Skeletal muscle tissue (tissue), 4 donors: ENCODE results near the gene SIN3A. TPM values are rescaled to one million over a fixed set of nuclear protein-coding genes. Genes with fewer than 3 reads are reported as not detected.

Experiments
- H3K27ac ChIP-seq: one replicate; pipeline ENCODE4 v1.7.0; 2013; ENCODE audit warnings: mild to moderate bottlenecking, low read depth, low read length, inconsistent platforms
- H3K27me3 ChIP-seq, 3 donors: one replicate each; pipeline ENCODE4 v1.7.0; 2013; ENCODE audit warnings: low read length in 3 of 3; ENCODE audit not compliant: control insufficient read depth in 3 of 3, insufficient read depth in 3 of 3
- H3K36me3 ChIP-seq, 3 donors: one replicate each; pipeline ENCODE4 v1.7.0; 2013; ENCODE audit warnings: low read length in 3 of 3; ENCODE audit not compliant: control insufficient read depth in 3 of 3, insufficient read depth in 3 of 3
- H3K4me1 ChIP-seq, 3 donors: one replicate each; pipeline ENCODE4 v1.7.0; 2013; ENCODE audit warnings: low read length in 3 of 3, mild to moderate bottlenecking in 3 of 3; ENCODE audit not compliant: control insufficient read depth in 3 of 3, insufficient read depth in 3 of 3
- H3K4me3 ChIP-seq, 3 donors: one replicate each; pipeline ENCODE4 v1.7.0; 2013; ENCODE audit warnings: low read length in 3 of 3
- H3K9ac ChIP-seq, 3 donors: one replicate each; pipeline ENCODE4 v1.7.0; 2013; ENCODE audit warnings: low read length in 3 of 3, mild to moderate bottlenecking in 3 of 3, moderate library complexity in 2 of 3, low read depth in 1 of 3
- H3K9me3 ChIP-seq, 3 donors: one replicate each; pipeline ENCODE4 v1.7.0; 2013; ENCODE audit warnings: low read length in 3 of 3; ENCODE audit not compliant: control insufficient read depth in 3 of 3
- total RNA-seq: library from RNA; depleted of rRNA; stranded (reverse); fragments of >200 nt; gene quantifications from one replicate; pipeline ENCODE4 v1.2.3, GENCODE V29; 2014
- donor health status: Osteomylitis.

The SIN3A gene
- total RNA-seq, 1 donor from 2014 or later: 40.7 TPM

GRCh38 chr15:75360856-75361255 lies 90.6 kb downstream of the SIN3A start:
- no peak overlapping the region for H3K9ac ChIP-seq
- no peaks in the 10 kb centered on the region for H3K4me1 ChIP-seq
- H3K27me3 ChIP-seq: no peaks in the 10 kb centered on the region
- H3K9me3 ChIP-seq: no peaks in the 10 kb centered on the region
- H3K36me3 ChIP-seq: peaks cover 69 to 87% (median 79%) of the 10 kb centered on the region in 3 donors
- no peak overlapping the region for H3K27ac ChIP-seq
- H3K4me3 ChIP-seq: no peak overlapping the region

DNA sequence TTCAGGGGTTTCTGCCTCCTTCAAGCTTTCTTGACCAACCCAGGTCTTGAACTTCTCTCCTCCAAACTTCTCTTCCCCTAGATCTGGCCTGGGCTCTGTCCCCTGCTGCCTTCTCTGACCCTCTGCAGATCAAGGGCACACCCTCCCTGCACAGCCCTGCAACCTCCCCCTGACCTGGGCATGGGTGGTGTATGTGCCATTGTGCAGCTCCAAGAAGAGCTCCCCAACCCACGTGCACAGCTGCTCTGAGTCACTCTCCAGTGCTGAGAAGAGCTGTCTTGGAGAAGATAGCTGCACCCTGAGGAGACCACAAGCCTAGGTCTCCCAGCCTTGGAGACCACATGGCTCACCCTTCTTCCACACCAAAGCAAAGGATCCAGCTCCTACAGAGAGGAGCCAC lies 91.1 kb downstream of the SIN3A start:
- no peak overlapping the region for H3K27ac ChIP-seq
- peaks cover 67 to 84% (median 78%) of the 10 kb centered on the region in 3 donors for H3K36me3 ChIP-seq
- H3K9ac ChIP-seq: no peak overlapping the region

DNA sequence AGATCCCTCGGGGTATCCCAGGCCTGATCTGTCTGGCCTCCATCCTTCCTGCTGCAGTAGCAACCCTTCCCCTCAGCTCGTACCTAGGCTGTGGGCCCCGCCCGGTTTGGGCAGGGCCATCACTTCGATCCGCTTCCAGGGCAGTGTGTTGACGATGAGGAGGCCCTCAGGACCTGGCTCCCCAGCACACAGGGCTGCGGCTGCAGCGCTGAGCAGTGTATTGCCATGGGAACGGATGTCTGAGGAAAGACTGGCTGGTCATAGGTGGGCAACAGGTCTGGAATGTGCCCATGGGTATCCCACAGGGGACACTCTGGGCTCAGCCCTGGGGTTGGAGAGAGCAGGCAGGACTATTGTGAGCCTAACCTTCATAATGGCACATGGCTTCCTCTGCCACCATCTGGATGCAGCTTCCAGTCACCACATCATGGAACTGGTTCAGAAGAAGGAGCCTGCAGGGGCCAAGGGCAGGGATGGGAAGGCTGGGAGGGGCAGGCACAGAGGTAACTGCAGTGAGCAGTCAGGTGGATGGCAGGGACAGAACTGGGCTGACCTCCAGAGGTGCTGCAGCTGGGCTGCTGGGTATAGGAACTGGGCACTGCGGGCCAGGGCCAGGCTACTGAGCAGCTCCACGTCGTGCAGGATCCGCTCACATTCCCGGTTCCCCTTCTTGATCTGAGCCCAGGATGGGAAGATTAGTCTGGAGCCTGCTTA lies 91.8 kb downstream of the SIN3A start:
- no peaks in the 10 kb centered on the region for H3K9me3 ChIP-seq
- no peaks in the 10 kb centered on the region for H3K4me1 ChIP-seq
- no peaks in the 10 kb centered on the region for H3K27me3 ChIP-seq
- H3K9ac ChIP-seq: no peak overlapping the region
- no peak overlapping the region for H3K27ac ChIP-seq
- H3K4me3 ChIP-seq: no peak overlapping the region
- peaks cover 66 to 84% (median 78%) of the 10 kb centered on the region in 3 donors for H3K36me3 ChIP-seq

More for the DNA sequence above, 91.1 kb downstream of the SIN3A start:
- Histone ChIP-seq H3K4me3 (no peak overlapping the region), H3K9me3 (no peaks in the 10 kb centered on the region), H3K27me3 (no peaks in the 10 kb centered on the region), H3K4me1 (no peaks in the 10 kb centered on the region)

DNA sequence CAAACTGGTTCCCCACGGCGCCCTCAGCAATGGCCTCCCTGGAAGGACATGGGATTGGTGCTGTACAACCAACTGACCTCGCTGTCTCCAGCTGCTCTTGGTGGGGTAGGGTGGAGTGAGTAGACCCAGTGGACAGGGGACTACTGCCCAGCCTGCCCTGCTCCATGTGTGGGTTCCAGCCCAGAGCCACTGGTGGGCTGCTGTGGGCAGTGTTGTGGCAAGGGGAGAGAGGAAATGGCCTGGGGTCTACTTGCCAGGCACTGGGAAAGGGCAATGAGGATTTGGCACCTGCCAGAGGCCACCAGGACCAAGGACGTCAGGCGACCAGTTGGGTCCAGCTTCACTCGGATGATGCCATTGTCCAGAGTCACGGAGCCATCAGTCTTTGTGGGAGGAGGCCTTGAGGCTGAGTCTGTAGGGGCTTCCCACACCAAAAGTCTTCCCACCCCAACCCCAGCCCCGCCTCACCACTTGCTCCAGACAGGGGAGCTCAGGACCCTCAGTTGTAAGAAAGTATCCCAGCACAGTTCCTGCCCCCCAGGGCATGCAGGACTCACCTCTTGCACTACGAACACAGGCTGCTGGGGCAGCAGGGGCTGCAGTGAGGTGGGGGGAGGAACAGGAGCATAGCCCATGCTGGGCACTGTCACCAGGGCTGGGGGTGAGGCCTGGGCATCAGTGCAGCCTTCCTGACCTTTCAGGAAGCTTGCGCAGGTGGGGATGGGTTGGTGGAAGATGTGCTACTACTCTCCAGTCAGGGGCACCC lies 92.5 kb downstream of the SIN3A start:
- no peaks in the 10 kb centered on the region for H3K4me1 ChIP-seq
- H3K9me3 ChIP-seq: no peaks in the 10 kb centered on the region
- H3K27ac ChIP-seq: no peak overlapping the region
- no peaks in the 10 kb centered on the region for H3K27me3 ChIP-seq
- no peak overlapping the region for H3K9ac ChIP-seq
- H3K36me3 ChIP-seq: peaks cover 60 to 83% (median 76%) of the 10 kb centered on the region in 3 donors
- no peak overlapping the region for H3K4me3 ChIP-seq

GRCh38 chr15:75357976-75358673 lies 93.4 kb downstream of the SIN3A start:
- no peak overlapping the region for H3K4me3 ChIP-seq
- H3K9me3 ChIP-seq: no peaks in the 10 kb centered on the region
- H3K27ac ChIP-seq: no peak overlapping the region
- H3K9ac ChIP-seq: no peak overlapping the region
- H3K4me1 ChIP-seq: no peaks in the 10 kb centered on the region
- H3K36me3 ChIP-seq: peaks cover 58 to 78% (median 72%) of the 10 kb centered on the region in 3 donors
- no peaks in the 10 kb centered on the region for H3K27me3 ChIP-seq

DNA sequence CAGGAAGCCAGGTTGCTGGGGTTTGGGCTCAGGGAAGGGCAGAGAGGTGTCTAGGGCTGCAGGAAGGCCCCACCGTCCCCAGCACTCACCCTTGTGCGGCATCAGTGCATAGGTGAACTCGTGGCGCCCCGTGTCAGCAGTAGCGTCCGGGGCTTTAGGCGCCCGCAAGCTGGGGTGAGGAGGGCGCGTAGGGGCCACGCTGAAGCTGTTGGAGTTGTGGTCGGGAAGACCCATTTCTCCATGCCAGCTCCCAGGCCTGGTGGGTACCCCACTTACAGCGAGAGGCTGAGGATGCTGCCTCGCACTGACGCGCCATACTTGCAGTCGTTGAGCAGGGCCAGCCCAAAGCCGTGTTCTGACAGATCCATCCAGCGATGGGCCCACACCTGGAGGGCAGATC lies 95.0 kb downstream of the SIN3A start:
- no peaks in the 10 kb centered on the region for H3K9me3 ChIP-seq
- H3K27me3 ChIP-seq: no peaks in the 10 kb centered on the region
- H3K9ac ChIP-seq: no peak overlapping the region
- H3K4me1 ChIP-seq: no peaks in the 10 kb centered on the region
- H3K36me3 ChIP-seq: peaks cover 43 to 62% (median 56%) of the 10 kb centered on the region in 3 donors
- no peak overlapping the region for H3K27ac ChIP-seq
- no peak overlapping the region for H3K4me3 ChIP-seq

DNA sequence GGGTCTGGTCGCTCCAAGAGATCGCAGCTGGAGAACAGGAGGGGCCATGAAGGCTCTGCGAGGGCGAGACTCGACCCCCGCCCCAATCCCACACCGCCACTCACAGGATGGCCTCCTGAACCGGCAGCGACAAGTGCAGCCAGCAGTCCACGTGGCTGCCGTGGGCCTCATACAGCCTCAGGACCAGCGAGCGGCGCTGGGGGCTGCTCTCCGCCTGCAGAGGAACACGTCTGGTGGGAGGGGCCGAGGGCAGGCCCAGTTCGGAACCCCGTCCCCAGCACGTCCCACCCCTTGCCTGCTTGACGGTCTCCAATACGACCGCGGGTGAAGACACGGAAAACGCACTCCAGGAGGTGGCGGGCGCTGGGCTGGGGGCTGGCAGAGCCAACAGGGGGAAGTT lies 95.5 kb downstream of the SIN3A start:
- Histone ChIP-seq H3K4me3 (no peak overlapping the region), H3K27ac (no peak overlapping the region), H3K36me3 (peaks cover 38 to 57% (median 51%) of the 10 kb centered on the region in 3 donors), H3K9me3 (no peaks in the 10 kb centered on the region), H3K27me3 (no peaks in the 10 kb centered on the region), H3K4me1 (no peaks in the 10 kb centered on the region), H3K9ac (no peak overlapping the region)

- peaks cover 31 to 52% (median 44%) of the 10 kb centered on the region in 3 donors for H3K36me3 ChIP-seq
Measured at GRCh38 chr15:75355369-75355768, 96.1 kb downstream of the SIN3A start.

DNA sequence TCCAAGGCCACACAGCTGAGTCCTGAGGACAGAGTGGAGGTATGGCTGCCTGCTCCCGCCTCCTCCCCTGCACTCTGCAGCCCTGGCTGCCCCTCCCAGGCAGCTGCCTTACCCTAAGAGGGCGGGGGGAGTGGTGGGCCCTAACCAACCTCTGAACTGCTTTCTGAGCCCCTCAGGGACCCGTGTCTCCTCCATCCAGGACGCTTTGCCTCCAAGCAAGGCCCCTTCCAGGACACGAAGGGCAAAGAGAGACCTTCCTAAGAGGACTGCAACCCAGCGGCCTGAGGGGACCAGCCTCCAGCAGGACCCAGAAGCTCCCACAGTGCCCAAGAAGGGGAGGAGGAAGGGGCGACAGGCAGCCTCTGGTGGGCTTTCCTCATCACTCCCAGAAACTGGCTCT lies 97.0 kb downstream of the SIN3A start:
- Histone ChIP-seq H3K9me3 (no peaks in the 10 kb centered on the region), H3K4me1 (peaks cover 0 to 4% (median 2%) of the 10 kb centered on the region in 3 donors), H3K27me3 (no peaks in the 10 kb centered on the region), H3K9ac (no peak overlapping the region), H3K36me3 (peaks cover 26 to 44% (median 37%) of the 10 kb centered on the region in 3 donors), H3K27ac (no peak overlapping the region), H3K4me3 (no peak overlapping the region)

More at GRCh38 chr15:75355369-75355768, 96.1 kb downstream of the SIN3A start:
- Histone ChIP-seq H3K27ac (no peak overlapping the region), H3K9me3 (no peaks in the 10 kb centered on the region), H3K4me1 (peaks cover 0 to 1% (median 0%) of the 10 kb centered on the region in 3 donors), H3K9ac (no peak overlapping the region), H3K27me3 (no peaks in the 10 kb centered on the region), H3K4me3 (no peak overlapping the region)
